GM21367 (cell line): ENCODE data around the gene DRD4.
"Not testable (repeated sequence)": the region's sequence is repeated elsewhere in the genome, so short reads cannot be mapped to it uniquely, and the experiment has no call there.

Experiments used
- ATAC-seq: cut with Tn5 transposase; IDR thresholded peaks from one replicate; pipeline ENCODE4 v1.9.1; 2021; ENCODE audit not compliant: unreplicated experiment

The DRD4 gene

GRCh38 chr11:665704-666281 is 28.7 kb downstream of the DRD4 start:
- no peak for ATAC-seq

GRCh38 chr11:673866-674265 is 36.8 kb downstream of the DRD4 start:
- no peak for ATAC-seq

GRCh38 chr11:674406-674805 is 37.3 kb downstream of the DRD4 start:
- ATAC-seq, result no peak

- no peak for ATAC-seq
Measured at GRCh38 chr11:678297-678696, 41.2 kb downstream of the DRD4 start.

- ATAC-seq, result no peak
Measured at GRCh38 chr11:679271-680207, 42.5 kb downstream of the DRD4 start.

GRCh38 chr11:680476-680875 is 43.4 kb downstream of the DRD4 start:
- ATAC-seq, result no peak

GRCh38 chr11:680970-681369 is 43.9 kb downstream of the DRD4 start:
- ATAC-seq, result no peak

- no peak for ATAC-seq
Measured at GRCh38 chr11:686451-687243, 49.6 kb downstream of the DRD4 start.

- ATAC-seq, result no peak
Measured at GRCh38 chr11:687751-688150, 50.7 kb downstream of the DRD4 start.

- ATAC-seq, result no peak
Measured at GRCh38 chr11:688681-689080, 51.6 kb downstream of the DRD4 start.

GRCh38 chr11:689625-690024 is 52.6 kb downstream of the DRD4 start:
- no peak for ATAC-seq

GRCh38 chr11:690244-690643 is 53.2 kb downstream of the DRD4 start:
- not testable (repeated sequence) for ATAC-seq
